GM19463 (cell line): Measurements from ENCODE around the gene IRX1.

ENCODE experiments used
- ATAC-seq: cut with Tn5 transposase; IDR thresholded peaks from one replicate; pipeline ENCODE4 v1.9.1; 2021; ENCODE audit warnings: mild to moderate bottlenecking, moderate library complexity; ENCODE audit not compliant: unreplicated experiment

Gene IRX1

DNA sequence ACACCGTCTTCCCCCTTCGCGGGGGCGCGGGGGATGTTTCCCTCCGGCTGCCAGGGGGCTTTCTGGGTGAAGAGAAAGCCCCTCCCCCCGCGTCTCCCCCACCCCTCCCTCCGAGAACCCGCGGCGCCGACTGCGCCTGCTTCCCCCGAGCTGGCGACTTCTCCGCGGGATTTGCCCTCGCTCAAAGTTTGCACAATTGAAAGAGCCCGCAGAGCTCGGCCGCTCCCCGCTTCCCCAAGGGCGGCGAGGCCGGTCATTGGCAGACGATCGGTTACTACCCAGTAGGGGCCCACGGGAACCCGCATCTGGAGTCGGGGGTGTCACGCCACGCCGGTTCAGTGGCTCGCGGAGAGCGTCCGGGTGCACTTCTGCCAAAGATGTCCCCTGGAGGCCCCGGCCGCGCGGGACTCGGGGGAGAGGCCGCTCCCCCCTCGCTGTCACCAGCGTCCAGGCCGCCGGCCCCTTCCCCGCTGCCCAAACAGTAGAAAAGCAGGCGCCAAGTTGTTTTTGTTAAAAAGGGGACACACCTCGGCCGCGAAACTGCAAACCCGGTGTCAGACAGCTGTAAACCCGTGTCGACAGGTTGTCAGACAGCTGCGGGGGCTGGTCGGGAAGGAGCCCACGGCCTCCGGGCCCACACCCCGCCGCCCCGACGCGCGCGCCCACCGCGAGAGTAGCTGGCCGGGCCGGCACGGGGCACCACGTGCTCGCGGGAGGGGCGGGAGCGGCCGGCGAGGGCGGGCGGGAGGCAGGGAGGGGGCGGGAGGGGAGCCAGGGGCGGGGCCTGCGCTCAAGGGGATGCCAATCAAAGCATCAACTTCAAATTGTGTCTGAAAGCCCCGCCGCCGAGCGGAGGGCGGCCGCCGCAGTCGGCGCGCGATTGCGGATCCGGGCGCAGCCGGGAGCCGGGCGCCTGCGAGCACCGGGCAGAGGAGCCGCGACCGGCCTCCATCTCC, at the start of gene IRX1:
IRX1 (plus strand) TSS at position 827 of the 956 bp plus-strand sequence. CDS start 274 bp downstream, outside the sequence.
- no peak for ATAC-seq

GRCh38 chr5:3546028-3546427, 49.6 kb upstream of the IRX1 start:
- ATAC-seq, result no peak

DNA sequence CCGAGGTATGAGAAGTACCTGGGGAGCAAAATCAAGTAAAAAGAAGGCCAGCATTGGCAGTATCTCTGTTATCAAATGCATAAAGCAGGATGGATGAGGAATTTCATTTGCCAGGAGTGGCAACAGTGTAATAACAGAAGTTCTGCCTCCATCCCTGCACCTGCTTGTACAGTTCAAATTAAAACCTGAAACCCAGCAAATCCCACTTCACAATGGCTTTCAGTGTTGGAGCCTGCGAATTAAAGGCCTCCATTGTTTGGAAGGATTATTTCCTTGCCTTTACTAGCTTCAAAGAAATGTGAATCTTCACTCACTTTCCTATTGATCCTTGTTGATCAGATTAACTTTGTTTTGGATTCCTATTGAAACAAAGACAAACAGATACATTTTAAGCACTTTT, 31.5 kb upstream of the IRX1 start:
- ATAC-seq, result no peak

GRCh38 chr5:3564827-3565518, 30.7 kb upstream of the IRX1 start:
- no peak for ATAC-seq

DNA sequence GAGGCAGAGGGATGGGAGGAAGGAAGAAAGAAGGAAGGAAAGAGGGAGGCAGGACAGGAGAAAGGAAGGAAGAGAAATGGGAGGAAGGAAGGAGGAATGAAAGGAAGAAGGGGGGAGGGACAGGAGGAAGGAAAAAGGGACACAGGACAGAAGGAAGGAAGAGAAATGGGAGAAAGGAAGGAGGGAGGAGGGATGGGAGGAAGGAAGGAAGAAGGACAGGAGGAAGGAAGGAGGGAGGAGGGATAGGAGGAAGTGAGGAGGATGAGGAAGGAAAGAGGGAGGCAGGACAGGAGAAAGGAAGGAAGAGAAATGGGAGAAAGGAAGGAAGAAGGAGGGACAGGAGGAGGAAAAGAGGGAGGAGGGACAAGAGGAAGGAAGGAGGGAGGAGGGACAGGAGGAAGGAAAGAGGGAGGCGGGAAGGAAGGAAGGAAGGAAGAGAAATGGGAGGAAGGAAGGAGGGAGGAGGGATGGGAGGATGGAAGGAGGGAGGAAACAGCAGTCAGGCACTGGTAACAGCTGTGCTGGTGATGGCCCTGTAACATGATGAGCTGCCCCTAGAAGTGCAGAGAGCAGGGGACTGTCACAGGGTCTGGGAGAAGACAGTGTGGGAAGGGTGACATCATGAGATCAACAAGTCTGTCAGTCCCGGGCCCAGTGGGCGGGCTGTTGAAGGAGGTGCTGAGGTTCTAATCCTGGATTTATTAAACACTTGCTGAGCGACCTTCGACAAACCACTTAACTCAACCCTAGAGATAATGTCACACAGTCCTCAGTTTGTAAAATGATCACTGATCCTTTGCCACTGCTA, 10.7 kb upstream of the IRX1 start:
- no peak for ATAC-seq

DNA sequence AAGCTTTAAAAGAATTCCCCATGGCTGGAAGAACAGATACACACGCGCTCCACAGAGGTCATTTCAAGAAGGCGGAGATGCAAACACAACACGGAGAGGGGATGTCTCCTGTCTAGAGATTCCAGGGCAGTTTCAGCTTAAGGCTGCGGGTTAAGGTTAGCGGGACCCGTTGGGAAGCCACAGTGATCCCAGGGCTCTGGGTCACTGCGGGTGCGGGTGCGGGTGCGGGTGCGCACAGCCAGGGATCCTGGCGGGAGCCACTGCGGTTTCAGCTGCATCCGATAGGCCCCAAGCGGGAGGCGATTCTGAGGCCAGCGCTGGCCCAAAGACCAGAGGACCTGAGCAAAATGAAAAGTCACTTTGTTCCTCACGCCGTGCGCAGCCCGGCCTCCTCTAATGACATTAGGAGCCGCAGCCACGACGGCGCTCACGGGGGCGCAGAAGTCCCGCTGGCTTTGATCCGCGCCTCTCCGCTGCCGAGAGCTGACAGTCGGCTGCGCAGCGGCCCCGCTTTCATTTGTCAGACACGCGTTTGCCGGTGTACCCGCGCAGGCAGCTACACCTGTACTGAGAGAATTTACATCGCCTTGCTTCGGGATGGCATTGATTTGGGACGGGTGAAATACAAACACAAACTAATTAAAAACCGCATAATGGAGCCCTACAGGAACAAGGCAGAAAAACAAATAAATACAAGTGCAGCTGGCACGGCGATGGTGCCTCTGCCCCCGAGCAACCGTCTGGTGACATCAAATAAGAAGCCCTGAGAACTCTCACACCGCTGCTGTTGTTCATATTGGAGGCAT, 5.3 kb upstream of the IRX1 start:
- no peak for ATAC-seq

DNA sequence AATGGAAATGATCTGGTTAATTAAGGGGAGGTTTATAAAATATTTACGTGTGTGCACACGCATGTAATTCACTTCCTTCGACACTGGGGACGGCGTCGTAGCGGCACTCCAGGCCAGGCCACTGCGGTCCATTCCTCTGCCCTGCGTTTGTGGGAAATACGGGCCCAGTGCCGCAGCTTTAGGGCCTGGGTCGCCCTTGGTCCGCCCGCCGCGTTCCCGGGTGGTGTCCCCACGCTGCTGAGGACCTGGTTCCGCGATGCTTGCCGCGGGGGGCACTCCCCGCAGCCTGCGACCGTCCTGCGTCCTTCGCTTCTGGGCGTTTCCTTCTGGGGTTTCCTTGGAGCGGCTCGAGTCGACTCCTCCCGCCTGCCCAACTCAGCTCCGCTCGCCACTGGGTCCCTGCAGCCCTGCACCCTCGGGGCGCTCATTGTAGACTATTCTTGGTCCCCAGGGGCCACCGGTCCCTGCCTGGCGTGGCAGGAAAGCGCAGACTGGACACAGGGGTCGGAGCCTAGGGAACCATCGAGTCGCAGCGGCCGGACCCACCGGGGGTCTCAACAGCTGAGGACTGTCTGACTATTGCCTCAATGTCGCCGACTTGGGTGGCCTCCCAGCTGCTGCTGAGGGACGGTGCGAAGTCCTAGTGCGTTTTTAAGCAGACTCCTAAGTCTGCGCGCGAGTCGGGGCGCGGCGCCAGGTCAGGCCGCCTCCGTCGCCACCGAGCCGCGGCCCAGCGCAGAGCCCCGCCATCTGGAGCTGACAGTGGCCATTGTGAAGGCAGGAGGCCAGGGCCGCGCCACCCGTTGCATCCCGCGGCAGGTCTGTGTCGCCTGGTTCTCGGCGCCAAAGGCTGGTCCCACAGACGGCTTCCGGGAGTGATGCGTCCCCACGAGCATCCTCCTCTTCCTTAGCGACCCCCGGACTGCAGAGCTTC, 4.4 kb upstream of the IRX1 start:
- ATAC-seq, result no peak

GRCh38 chr5:3592298-3592697, 3.3 kb upstream of the IRX1 start:
- ATAC-seq, result no peak

- ATAC-seq, result no peak
These were observed 1.7 kb upstream of the IRX1 start for GRCh38 chr5:3593771-3594509.

GRCh38 chr5:3594510-3595005, 1.1 kb upstream of the IRX1 start:
- no peak for ATAC-seq

- no peak for ATAC-seq
These were observed 711 bp downstream of the IRX1 start for GRCh38 chr5:3596261-3596825.

DNA sequence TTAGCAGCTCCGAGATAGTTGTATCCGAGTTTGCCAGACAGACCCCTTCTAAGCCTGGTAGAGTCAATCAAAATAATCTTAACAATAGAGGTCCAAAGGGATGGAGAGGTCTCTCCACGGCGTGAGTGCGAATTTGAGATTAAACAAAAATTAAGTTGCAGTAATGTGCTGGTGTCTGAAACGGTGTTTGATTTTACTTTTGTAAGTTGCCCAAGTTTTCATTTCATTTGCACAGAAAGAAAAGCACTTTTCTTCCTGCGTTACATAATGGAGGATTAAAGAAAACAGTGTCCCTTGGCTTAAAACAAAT, 1.2 kb downstream of the IRX1 start:
- no peak for ATAC-seq

GRCh38 chr5:3597167-3598007, 1.8 kb downstream of the IRX1 start:
- no peak for ATAC-seq

DNA sequence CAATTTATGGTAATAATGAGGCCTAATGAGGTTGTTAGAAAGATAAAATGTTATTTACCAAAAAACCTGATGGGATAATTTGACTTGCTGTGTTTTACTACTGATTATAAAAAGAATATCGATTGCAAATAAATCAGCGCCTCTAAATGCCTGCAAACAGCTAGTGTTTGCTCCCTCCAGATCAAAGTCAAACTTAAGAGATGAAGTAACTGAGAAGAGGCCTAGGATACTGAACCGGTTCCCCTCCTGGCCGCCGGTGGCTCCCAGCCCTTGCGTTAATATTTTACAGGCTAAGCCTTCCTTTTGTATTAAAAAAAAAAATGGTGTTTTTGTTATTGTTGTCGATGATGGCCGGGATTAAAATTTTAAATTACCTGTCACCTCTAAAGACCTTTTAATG, 2.6 kb downstream of the IRX1 start:
- no peak for ATAC-seq

- ATAC-seq, result no peak
These were observed 3.2 kb downstream of the IRX1 start for GRCh38 chr5:3598769-3599211.

- ATAC-seq, result no peak
These were observed 3.8 kb downstream of the IRX1 start for GRCh38 chr5:3599226-3600105.
